Epidermal melanocyte (primary cell): ENCODE results near the gene CCDC187.

Experiments
- DNase-seq: peaks from one replicate; pipeline ENCODE4 v3.0.0; 2011; ENCODE audit warnings: low spot score; ENCODE audit not compliant: insufficient read length

The CCDC187 gene

DNA sequence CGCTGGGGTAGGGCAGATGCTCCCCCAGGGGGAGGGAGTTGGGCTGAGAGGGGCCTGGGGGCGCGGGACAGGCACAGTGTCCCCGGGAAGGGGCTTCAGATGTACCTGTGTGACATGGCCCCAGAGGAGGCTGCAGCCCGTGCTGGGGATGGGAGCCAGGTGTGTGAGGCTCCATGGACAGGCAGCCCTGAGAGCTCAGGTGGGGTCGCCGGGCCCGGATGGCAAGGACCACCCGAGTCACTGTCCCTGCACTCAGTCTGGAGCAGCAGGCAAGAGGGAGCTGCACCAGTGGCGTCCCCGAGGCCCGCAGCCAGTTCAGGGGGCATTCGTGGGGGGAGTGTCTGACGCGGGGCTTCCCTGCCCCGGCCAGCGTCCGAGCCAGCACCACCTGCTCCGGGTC is 18.9 kb downstream of the CCDC187 start:
- DNase-seq = no peak

DNA sequence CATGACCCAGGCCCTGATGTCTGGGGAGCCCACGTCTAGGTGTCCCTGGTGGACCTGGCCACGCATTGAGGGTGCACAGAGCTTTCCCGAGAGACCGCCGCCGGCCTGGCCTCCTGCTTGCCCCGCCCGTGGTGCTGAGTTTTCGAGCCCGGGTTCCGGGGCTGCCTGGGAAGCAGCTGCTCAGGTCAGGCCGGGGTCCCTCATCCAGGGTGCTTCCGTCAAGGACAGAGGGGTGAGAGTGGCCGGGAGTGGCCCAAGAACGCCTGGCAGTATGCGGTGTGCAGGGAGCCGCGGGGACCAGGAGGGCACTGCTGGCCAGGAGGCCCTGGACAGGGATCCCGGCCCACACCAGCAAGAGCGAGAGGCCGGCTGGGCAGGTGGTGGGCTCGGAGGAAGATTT is 19.6 kb downstream of the CCDC187 start:
- DNase-seq = no peak

DNA sequence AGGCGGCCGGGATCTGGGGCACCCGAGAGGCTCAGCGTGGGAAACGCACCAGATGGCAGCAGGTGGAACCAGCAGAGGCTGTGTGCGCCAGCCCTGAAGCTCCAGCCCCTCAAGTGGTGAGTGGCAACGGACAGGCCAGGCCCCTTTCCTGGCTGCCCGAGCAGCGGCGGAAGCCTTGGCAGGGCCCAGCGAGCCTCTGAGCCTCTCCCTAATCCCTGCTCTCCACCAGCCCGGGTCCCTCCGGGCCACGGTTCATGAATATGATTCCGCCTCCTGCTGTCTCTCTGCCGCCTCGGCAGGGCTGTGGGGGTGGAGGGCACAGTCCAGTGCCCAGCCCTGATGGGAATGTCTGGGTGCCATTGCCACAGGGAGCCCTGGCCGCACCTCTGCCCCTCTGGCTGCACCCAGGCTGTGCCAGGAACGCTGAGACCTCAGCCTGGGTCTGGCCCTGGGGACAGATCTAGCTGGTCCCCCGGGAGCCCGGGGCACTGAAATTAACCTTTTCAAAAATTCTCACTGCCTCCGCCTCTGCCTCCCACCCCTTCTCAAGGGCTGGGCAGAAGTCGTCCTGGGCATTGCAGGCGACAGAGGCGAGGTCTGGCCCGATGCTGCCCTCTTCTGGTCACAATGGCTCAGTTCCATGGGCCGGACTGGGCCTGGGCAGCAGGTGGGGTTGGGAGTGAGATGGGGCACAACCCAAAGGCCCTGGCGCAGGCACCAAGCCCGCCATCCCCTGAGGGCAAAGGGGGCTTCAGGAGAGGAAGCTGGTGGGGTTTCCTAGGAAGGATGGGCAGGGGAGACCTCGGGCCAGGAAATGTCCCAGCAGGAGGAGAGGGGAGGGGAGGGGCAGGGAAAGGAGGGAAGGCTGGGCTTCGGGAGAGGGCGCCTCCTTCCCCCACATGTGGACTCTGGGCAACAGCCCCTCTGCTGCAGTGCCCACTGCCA is 20.3 kb downstream of the CCDC187 start:
- peak; percentile 90 for DNase-seq

DNA sequence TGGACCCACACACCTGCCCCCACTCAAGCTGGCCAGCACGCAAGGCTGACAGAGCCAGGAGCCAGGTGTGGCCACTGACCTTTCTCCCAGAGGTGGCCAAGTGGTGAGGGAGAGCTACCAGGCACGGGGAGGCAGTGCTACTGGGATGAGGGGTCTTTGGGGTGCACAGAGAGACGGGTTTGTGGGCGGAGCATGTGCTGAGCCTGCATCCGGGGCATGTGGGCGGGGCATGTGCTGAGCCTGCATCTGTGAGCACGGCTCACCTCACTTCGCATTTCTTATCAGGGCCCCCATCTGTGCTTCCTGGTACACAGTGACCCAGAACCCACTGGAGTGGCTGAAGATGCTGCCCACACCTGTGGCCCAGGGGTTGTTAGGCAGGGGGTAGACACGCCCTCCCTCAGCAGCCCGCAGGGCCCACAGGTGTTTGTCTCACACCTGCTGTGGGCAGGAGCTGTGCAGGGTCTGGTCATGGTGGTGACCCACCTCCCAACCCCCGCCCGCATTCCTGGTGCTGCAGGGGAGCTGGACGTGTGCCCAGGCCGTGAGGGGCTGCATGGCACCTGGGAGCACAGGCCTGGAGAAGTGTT is 21.5 kb downstream of the CCDC187 start:
- DNase-seq = no peak

DNA sequence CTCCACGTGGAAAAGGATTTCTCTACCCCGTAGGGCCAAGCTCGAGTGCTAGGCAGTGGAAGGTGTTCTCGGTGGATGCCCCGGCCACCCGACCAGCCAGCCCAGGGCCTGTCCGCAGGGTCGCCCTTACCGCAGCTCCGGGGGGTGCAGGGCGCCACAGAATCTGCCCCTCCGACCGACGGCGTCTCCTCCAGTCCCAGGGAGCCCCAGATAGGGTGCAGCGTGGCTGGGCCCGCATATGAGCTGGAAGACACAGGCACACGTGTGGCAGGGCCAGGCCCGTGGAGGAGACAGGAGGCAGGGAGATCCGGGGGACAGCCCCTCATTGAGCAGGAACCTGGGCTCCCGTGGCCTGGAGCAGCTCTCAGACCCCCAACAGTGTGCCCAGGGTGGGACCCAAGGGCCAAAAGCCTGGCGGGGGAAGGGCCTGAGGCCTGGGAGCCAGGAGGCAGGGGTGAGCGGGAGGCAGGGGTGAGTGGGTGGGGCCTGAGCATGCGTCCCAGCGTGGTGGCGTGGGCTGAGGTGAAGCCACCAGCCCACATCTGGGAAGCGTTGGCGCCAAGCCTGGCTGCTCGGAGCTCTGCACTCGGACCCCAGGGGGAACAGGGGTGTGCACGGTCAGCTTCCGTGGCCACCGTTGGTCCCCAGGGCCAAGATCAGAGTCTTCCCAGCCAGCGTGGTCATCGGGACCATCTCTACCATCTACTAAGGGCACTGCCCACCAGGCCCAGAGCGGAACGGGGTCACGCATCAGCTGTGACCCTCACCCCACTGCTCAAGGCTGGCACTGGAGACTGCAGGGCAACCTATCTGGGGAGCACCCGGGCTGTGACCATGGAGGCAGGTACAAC is 22.2 kb downstream of the CCDC187 start:
- no peak for DNase-seq

DNA sequence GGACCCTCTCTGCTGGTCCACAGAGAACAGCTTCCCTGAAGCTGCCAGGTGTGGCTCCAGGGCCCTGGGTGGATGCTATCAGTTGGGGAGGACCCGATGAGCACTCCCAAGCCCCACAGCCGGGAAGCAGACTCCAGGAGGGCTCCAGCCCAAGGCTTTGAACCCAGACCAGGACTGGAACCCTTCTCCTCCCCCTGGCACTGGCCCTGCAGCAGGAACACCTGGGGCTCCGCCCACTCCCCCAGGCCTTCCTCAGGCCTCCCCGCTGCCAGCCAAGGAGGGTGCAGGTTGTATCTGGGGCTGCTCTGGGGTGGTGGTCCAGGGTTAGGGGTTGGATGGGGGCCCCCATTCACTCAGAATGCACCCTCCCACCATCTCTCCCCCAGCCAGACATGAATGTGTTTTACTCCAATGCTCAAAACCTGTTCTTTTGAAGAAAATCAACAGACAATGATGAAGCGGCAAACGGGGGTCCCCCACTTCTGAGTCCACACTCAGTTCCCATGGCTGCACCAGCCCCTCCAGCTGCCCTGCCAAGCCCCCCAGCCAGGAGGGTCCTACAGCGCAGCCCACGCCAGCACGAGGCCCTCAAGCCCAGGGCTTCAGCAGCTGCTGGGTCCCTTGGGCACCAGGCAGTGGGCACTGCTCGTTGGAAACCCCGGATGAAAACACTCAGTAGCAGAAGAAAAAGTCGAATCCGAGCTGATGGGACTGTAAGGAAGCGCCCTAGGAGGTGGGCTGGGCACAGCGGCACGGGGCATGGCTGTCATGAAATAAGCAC is 23.2 kb downstream of the CCDC187 start:
- no peak for DNase-seq

DNA sequence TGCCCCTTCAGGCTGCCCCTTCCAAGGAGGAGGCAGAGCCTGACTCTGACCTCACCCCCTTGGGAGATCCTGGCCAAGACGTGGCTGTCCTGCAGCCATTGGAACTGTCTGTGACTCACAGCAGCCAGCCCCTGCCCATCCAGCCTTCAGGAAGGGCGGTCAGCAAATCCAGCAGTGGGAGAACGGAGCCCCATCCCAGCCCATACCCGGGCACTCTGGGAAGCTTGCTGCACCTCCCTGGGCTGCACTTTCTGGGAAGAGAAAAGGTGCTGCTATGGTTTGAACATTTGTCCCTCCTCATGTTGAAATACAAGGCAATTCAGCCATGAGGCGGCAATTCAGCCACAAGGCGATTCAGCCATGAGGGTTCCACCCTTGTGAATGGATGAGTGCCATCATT is 24.4 kb downstream of the CCDC187 start:
- DNase-seq = no peak

DNA sequence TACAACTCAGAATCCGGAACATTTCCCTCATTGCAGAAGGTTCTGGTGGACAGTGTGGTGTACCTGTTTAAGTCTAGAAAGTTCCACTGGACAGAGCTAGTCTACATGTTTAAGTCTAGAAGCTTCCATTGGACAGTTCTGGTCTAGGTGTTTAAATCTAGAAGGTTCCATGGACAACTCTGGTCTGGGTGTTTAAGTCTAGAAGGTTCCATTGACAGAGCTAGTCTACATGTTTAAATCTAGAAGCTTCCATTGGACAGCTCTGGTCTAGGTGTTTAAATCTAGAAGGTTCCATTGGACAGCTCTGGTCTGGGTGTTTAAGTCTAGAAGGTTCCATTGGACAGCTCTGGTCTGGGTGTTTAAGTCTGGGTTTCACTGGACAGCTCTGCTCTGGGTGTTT is 25.0 kb downstream of the CCDC187 start:
- no peak for DNase-seq

DNA sequence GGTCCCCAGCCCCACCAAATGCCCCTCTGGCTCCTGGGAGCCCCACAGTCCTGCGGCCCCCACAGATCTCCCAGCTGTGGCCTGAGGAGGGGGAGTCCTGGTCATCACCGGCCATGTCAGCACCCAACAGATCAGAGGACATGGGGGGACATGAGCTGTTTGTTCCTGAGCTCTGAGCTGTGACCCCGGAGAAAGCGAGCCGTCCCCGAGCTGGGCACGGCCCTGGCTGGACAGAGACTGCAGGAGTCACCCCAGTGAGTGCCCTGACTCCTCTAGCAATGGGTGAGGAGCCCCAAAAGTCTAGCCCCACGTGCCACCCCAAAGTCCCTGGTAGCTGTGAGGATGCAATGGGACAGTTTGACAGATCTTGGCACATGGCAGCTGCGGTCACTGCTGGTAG is 25.7 kb downstream of the CCDC187 start:
- DNase-seq = no peak

DNA sequence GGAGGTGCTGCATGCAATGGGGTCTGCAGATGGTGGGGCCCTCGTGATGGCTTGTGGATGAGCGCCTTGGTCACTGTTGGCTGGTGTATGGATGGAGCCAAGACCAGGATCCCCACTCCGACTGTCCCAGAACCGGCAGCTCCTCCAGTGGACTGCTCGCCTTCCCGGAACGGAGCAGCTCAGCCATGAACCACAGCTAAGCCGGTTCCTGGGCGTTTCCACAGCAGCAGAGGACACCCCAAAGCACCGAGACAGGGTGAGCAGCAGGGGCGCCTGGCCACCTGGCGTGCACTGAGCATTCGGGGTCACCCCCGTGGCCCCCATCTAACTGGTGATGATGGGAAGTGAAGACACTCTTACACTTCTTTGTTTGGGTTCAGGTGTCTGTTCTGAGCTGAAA is 26.1 kb downstream of the CCDC187 start:
- DNase-seq = no peak

DNA sequence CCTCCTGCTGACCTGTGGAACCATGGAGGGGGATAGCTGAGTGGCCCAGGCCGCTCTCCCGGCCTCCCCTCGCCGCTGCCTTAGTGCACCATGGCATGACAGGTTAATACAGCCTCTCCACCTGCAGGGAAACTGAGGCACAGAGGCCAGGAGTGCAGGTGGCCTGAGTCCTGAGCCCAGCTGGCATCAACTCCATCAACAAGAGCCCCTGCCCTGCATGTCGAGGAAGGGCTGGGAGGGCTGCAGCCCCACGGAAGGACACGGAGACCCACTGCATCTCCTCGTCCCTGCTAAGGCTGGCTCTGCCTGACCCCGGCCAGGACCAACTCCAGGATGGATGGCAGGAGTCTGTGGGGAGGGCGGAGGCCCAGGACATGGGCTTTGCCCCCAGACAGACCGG is 27.2 kb downstream of the CCDC187 start:
- no peak for DNase-seq

DNA sequence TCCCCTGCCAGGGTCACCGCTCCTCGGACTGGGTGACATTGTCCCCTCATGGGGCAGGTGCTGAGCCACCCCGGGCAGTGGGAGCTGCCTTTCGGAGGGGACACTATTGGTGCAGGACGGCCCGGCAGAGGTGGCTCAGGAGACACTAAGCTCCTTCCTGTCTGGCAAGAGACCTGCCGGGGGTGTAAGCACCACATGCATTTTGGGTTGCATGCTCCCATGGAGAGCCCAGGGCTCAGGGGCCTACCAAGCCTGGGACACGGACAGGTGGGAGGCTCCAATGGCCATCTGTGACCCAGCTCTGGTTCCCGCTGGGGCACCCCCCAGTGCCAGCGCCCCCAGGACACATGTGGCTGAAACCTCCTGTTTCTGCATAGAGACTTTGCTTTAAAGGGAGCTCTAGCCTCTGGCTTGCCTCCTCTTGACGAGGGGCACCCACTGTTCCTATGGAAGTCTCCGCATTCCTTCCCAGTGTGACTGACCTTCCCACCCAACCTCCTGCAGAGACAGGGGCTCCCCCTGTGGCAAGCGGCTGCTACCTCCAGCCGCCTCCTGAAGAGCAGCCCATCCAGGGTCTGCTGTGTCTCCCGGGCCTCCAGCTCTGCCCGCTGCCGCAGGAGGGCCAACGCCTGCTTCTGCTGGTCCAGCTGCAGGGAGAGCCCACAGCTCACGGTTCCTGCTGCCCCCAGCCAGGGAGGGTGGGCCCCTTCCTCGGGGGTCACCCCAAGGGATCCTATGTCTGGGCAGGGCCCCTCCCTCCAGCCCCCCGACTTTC is 28.1 kb downstream of the CCDC187 start:
- DNase-seq = no peak

DNA sequence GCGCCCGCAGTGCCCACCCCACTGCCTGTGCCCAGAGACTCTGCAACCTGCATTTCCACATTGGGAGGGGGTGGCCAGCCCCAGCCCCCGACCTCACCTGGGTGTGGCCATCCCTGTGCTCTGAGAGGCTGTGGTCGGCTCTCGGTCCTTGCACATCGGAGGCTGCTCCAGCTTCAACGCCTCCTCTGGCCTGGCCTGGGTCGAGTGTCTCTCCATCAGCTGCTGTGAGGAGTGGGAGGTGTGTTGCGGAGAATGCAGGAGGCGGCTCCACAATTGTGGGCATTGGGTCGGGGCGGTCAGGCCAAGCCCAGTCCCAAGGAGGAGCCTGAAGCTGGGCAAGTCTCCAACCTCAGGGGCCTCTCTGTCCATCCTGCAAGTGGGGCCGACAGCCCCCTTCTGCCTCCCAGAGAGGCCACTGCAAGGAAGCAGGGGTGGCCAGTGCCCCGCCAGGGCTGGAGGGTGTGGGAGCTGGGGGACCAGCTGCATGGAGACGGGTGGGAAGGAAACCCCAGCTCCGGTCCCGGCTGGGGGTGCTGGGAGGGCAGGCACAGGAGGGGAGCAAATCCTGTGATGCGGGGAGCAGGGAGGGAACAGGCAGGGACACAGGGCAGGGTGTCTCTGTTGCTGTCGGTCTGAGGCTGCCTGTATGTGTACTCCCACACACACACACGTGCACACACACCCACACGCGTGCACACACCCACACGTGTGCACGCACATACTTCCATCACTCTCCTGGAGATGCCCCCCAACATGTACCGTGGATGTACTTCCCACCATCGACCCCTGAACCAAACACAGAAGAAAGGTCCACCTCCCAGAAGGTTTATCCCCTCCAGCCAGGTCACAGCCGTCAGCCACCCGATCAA is 28.9 kb downstream of the CCDC187 start:
- no peak for DNase-seq

DNA sequence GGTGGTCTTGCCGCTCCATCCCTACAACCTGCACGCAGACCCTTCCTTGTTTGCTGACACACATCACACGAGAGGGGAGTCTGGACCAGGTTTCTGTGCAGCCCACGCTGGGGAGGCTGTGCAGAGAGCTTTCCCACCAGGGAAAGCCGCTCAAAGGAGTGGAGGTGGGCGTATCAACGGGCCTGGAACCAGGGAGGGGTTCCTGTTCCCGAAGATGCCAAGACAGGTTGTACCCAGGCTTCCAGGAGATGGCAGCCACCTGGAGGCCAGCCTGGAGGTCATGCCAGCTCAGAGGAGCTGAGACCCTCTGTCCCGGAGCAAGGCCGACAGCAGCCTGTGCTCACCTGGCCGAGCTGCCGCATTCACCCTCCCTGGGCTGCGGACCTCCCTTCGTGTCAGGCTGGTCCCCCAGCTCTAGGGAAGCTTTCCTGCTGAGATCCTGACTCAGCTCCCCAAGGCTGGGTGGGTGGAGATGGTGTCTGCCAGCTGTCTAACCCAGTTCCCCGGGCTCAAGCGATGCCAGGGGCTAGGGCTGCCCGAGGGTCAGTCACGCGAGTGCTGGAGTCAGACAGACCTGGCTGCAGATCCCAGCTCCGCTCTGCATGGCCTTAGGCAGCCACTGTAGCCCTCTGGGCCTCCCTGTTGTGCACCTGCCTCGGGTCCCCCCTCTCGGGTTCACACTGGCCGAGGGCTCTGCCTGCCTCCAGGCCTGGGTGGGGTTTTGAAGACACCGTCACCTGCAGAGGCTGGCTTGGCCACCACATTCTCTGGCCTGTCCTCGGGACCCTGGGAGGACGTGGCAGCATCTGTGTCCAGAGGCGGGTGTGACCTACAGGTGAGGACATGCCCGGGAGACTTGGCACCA is 29.7 kb downstream of the CCDC187 start:
- DNase-seq = no peak

DNA sequence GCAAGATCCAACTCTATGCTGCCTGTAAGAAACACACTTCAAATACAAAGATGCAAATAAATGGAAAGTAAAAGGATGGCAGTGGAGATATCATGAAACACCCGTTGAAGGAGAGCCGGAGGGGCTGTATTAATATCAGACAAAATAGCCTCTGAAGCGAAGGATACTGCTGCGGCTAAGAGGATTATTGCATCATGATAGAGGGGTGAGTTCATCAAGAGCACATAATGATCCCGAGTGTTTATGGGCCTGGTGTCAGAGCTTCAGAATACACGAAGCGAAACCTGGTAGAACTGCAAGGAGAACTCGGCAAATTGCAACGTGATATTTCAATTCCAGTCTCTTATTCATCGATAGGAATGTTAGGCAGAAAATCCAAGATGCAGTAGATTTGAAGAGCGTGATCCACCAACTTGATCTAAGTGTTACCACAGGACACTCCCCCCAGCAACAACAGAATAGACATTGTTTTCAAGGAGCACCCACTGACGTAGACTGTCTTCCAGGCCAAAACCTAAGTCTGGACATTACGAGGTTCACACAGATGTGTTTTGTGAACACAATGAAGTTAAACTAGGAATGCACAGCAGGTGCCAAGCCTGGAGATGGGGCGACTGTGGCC is 30.5 kb downstream of the CCDC187 start:
- no peak for DNase-seq

DNA sequence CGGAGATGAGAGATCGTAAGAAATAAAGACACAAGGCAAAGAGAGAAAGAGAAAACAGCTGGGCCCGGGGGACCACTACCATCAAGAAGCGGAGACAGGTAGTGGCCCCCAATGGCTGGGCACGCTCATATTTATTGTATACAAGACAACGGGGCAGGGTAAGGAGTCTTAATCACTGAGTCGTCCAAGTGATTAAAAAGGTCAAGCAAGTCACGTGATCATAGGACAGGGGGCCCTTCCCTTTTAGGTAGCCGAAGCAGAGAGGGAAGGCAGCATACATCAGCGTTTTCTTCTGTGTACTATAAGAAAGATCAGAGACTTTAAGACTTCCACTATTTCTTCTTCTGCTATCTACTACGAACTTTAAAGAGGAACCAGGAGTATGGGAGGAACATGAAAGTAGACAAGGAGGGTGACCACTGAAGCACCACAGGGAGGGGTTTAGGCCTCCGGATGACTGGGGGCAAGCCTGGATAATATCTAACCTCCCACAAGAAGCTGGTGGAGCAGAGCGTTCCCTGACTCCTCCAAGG is 33.7 kb downstream of the CCDC187 start:
- DNase-seq = no peak

DNA sequence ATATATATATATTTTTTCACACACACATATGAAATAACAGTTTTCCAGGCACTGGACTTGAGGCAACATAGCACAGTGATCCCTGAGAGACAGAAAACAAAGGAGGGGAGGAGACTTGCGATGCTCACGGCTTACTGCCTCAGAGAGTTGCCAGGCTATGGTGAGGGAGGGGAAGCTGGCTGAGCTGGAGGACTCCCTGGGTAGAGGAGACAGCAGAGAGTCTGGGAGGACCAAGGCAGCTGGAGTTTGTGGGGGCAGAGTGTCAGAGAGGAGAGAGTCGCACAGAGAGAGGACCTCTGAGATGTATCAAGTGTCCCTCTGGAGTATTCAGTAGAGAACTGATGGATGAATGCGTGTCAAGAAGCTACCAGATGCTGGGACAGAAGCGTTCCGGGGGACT is 35.2 kb downstream of the CCDC187 start:
- DNase-seq = no peak

DNA sequence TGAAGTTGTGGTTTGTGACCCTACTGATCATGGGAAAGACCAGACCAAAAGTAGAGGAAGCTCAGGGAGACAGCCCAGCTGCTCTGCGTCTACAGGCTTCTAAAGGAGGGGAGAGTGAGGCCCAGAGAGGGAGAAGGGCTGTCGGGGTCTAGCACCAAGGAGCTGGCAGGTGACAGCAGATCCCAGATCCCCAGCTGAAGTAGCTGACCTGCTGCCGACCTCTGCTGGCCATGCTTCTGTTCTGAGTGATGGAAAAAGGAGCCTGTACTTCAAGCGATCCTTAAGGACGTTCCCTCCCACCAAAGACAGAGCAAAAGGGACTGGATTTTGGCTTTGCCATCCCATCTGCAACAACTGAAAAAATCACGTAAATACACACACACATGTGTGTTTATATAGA is 35.6 kb downstream of the CCDC187 start:
- no peak for DNase-seq
